Colon (tissue), 2 donors: ENCODE data around the gene SEPTIN12.

Experiments used
- FAIRE-seq: peaks from 2 replicates; lab custom pipeline; 2012; peaks lifted over from hg19 to GRCh38; lab: Jason Lieb, UNC
- donor health status: control.
- donor health status: control.

The SEPTIN12 gene

DNA sequence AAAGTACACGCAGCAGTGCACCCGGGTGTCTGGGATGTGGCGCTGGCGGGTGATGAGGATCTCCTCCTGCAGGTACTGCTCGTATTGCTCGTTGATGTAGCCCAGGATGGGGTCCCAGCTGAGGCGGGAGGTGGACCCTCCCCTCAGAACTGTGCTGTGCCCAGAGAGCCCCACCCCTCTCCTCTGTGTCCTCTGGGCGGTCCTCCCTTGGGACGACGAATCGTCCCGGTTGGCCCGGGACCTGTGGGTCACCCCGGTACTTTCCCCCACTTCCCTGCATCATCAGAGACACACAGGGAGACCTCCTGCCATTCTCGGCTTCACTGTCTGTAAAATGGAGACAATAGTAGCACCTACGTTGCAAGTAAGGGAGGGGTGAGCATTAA is 4.2 kb downstream of the SEPTIN12 start:
- FAIRE-seq, result no peak

DNA sequence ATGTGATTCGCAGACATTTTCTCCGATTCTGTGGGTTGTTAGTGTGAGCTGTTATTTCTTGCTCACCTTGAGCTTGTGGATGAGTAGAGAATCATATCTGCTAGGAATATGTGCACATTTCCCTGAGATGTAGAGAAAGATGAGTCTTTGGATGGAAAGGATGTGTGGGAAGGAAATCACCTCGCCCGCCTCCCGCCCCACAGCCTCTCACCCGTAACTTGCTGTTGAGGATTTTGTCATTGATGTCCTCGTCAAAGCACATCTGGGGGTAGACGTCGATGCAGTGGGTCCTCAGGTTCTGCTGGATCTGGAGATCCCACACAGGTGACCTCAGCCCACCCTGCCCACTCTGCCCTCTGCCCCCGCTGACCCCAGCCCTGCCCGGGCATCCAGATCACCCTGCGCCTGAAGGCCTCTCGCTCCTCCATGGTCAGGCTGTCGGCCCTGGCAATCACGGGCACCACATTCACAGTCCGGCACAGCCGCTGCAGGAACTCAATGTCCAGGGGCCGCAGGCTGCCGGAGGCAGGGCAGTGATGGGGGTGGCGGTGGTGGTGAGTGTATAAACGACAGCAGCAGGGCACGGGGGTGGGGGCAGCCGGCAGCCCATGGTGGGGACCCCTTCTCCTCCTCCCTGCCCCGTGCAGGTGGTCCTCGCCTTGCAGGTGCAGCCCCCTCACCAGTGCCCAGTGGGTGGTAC is 4.7 kb downstream of the SEPTIN12 start:
- FAIRE-seq, result no peak

DNA sequence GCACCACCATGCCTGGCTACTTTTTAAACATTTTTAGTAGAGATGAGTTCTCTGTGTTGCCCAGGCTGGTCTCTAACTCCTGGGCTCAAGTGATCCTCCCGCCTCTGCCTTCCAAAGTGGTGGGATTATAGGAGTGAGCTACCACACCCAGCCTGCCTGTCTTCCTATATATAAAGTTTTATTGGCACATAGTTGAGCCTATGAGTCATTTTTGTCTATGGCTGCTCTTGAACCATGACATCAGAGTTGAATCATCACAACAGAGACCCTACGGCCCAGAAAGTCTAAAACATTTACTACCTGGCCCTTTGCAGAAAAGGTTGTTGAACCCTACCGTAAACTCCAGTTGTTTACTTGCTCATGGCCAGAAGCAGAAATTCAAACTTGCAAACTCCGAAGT is 7.9 kb downstream of the SEPTIN12 start:
- FAIRE-seq, result no peak

DNA sequence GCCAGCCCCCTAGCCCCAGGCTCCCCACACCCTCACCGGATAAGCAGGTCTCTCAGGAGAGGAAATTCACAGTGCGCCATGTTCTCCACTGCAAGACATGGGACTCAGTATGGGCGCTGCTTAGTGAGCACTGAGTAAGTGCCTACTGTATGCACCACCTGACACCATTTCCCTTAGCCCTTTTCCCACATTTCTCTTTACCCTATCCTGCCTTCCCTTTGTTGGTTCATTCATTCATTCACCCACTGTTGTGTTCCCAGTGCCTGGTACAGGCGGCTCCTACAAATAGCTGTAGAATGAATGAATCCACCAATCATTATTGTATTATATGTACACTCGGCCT is 10.1 kb downstream of the SEPTIN12 start:
- FAIRE-seq, result no peak

DNA sequence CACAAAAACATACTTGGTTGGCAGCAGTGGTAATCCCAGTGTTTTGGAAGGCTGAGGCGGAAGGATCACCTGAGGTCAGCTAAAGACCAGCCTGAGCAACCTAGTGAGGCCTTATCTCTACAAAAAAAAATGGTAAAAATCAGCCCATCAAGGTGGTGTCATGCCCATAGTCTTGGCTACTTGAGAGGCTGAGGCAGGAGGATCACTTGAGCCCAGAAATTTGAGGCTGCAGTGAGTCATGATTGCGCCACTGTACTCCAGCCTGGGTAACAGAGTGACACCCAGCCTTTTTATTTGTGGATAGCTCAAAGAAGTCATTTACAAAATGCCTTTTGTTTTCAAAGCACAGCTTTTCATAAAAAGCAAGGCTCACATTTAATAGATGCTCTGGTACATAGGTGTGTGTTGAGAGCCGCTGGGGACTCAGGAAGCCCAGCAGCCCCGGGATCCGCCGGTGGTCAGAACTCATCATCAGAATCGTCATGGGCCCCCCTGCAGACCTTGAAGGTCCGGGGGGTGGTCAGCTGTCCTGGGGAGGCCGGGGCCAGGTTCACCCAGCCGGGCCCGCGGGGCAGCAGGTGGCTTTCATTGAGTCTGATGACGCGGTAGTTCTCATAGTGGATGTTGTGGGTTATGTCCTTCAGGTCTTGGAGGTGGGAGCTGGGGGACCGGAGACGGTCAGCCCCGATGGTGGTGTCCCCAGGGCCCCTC is 10.7 kb downstream of the SEPTIN12 start:
- FAIRE-seq, result no peak

DNA sequence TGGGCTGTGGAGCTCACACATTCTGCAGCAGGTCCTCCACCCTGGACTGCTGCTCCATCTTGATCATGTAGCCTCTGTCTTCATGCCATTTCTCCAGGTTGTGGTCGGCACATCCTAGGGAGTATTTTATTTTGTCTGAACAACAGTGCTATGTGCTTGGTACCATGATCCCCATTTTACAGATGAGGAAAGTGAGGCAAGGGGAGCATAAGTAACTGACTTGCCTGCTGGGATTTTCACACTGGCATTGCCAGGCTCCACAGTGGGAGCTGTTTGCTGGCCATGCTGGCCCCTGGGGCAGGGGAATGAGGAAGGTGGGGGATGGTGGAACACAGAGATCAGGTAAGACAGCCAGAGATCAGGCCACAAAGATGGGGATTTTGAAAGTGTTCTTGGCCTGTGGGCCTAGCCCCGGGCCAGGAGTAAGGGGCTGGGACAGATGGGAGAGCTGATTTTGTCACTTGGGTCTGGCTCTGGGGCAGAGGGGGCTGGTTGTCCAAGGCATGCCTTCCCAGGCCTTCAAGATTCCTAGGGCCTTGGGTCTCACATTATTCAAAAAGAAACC is 11.9 kb downstream of the SEPTIN12 start:
- FAIRE-seq, result no peak

DNA sequence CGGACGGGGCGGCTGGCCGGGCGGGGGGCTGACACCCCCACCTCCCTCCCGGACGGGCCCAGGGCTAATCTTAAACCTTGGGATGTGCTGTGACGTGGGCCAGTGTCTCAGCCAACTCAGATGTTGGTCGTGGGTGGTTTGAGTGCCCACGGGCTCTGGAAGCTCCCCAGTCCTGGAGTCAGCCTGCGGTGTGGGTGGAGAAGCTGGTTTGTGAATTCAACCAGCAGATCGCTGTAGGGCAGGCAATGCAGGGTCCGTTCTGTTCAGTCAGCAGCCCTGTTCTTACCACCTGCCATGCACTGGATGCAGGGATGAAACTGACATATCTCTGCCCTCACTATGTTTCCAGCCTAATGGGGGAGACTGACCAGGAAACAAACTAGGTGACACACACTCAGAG is 13.1 kb downstream of the SEPTIN12 start:
- no peak for FAIRE-seq

DNA sequence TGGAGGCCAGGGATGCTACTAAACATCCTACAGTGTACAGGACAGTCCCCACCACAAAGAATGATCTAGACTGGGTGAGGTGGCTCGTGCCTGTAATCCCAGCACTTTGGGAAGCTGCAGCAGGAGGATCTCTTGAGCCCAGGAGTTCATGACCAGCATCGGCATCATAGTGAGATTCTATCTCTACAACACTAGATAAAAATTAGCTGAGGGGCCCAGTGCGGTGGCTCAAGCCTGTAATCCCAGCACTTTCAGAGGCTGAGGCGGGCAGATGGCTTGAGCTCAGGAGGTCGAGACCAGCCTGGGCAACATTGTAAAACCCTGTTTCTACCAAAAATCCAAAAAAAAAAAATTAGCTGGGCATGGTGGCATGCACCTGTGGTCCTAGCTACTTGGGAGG is 15.8 kb downstream of the SEPTIN12 start:
- no peak for FAIRE-seq

DNA sequence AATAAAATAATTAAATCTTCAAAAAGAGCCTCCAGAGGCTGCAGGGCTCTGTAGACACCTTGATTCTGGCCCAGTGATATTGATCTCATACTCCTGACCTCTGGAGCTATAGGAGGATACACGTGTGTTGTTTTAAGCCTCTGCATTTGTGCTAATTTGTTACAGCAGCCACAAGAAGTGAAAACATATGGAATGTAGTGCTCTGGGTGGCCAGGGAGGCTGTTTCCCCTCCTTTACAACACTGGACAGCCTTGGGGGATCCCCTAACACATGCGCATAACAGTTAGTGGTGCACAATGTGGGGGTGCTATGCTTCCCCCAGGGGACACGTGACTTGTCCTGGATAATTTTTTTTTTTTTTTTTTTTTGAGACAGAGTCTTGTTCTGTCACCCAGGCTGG is 16.5 kb downstream of the SEPTIN12 start:
- no peak for FAIRE-seq

DNA sequence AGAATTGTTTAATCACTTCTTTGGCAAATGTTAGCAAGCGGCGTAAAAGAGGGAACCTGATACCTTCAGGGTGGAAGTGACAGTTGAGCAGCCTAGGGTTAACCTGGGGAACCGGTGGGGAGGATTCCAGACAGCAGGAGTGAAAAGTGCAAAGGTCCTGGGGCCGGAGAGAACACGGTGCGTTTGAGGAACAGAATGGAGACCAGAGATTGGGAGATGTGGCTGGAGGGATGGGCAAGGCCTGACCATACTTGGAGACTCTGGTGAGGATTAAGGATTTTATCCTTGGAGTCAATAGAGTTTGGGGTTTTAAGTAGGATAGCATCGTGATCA is 18.9 kb downstream of the SEPTIN12 start:
- no peak for FAIRE-seq

DNA sequence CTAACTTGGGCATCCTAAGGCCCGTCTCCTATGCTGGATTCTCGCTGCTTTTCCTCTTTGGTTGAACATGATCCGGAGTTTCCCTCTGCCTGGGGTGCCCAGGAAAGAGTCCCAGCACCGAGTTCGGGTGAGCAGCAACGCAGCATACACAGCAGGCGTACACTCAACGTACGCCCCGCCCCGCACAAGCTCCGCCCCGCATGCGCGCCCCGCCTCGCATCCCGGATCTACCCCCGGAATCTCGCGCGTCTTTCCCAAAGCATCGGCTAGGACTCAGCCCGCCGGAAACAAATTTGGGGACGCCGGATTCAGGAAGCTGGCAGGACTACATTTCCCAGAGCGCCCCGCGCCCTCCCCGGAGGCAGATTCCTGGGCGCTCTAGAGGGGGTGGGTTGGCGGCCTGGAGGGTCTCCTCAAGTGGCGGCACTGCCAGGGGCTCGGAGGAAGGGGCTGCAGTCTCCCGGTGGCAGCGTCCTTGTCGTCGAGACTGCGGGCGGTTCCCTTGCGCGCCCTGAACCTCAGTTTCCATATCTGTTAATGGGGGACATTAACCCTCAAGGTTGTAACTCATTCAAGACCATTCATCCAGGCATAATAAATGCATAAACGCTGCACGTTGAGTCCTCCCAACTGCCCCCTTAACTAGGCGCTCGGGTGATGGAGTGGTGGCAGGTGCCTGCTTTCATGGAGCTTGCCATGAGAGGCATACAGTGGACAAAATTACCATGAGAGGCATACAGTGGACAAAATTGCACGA is 19.4 kb downstream of the SEPTIN12 start:
- no peak for FAIRE-seq

DNA sequence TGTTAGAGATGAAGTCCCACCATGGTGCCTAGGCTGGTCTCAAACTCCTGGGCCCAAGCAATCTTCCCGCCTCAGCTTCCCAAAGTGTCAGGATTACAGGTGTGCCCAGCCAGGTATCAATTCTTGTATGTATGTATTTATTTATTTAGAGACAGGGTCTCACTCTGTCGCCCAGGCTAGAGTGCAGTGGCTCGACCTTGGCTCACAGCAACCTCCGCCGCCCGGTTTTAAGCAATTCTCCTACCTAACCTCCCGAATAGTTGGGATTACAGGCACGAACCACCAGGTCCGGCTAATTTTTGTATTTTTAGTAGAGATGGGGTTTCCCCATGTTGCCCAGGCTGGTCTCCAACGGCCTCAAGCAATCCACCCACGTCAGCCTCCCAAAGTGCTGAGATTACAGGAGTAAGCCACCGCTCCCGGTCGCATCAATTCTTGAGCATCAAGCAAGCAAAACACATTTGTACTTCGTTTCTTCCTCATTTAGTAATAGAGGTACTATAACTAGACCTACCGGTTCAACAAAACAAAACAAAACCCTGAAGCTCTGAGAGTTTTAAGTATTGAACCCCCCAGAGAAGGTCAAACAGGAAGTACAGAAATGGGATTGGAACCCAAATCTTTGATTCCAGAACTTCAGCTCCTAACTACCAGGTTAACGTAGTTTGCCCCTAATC is 20.1 kb downstream of the SEPTIN12 start:
- no peak for FAIRE-seq

DNA sequence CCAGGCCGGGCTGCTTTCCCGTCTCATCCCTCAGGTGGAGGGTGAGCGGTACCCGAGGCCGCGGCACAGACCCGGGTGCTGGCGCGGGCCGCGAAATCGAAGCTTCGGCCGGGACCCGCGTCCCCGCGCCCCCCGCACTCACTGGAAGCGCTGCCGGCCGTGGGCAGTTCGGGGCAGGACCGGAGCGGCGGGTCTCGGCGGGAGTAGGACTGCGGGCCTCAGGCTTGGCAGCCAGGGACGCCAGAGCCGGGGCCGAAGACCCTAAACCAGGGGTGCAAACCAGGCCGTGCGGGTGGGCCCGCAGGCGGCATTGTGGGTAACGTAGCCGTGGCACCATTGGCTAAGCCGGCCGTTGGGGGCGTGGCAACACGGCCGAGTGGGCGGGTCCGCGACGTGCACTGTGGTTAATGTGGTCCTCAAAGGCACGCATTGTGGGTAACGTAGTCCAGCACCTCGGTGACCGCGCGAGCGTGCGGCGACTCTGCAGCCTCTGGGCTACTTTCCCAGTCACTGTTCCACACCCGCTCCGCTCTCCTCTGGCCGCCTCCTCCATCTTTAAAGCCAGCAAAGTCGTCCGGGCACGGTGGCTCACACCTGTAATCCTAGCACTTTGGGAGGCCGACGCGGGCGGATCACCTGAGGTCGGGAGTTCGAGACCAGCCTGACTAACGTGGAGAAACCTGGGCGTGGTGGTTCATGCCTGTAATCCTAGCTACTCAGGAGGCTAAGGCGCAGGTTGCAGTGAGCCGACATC is 21.1 kb downstream of the SEPTIN12 start, which contains the start of gene ZNF500:
TSS of gene ZNF500 (minus strand) at position 288 of the 754 bp plus-strand sequence. CDS start 1,184 bp downstream, outside the sequence.
- FAIRE-seq, result no peak

DNA sequence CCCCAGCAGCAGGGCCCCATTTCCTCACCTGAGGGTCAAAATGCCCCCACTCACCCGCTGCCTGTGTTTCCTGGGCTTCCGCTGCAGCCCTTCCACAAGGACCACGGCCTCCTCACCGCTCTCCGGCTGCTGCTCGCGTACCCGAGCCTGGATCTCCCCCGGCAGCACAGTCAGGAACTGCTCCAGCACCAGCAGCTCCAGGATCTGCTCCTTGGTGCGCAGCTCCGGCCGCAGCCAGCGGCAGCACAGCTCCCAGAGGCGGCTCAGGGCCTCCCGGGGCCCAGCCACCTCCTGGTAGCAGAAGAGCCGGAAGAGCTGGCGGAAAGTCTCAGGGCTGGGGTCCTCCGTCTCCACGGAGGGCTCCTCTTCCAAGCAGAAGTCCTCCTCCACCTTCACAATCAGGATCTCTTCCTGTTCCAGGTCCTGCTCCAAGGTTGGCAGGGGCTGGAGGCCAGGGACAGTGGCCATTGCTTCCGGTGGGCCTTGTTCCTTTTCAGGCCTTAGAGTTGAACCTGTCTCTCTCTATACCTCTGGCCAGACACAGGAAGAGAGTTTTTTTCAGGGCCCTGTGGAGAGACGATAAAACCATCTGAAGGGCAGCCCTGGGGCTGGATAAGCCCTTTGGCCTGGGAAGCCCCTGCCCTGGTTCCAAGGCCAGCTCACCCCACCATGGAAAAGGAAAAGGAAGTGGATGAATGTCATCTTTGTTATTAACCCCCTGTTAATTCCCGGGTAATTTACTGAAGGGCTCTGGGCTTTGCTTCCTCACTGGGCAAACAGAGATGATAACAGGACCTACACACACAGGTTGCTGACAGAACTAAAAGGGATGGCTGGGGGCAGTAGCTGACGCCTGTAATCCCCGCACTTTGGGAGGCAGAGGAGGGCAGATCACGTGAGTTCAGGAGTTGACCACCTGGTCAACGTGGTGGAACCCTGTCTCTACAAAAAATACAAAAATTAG is 22.4 kb downstream of the SEPTIN12 start:
- no peak for FAIRE-seq

DNA sequence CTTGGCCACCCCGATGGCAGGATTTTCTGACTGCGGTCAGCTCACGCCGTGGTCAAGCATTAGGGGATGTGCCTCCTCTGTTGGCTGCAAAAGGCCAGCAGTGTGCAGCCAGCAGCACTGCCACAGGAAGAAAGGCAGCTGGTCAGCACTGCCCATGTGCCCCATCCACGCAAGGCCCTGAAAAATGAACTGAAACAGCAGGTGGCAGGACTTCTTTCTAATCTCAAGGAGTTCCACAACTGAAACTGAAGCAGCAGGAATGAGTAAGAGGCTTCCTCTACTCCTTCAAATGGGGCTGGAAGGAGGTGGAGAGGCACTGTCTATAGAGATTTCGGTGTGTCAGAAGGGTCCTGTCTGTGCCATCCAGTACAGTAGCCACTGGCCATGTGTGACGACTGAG is 24.4 kb downstream of the SEPTIN12 start:
- FAIRE-seq, result no peak

DNA sequence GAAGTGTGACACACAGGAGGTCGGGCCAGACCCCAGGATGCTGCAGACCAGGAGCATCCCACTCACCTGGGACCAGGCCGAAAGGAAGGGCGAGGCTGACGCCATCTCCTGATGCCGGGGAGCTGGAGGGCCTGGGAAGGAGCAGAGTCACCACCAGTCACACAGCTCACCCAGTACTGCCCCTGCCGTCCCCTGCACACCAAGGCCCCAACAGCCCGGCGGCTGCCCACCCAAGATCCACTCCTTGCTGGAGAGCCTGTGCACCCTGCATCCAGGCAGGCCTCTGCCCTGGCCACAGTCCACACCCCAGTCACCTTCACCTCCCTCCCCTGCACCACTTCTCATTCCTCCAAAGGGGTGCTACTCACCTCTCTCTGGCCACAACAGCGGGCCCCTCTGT is 25.9 kb downstream of the SEPTIN12 start:
- FAIRE-seq, result no peak

DNA sequence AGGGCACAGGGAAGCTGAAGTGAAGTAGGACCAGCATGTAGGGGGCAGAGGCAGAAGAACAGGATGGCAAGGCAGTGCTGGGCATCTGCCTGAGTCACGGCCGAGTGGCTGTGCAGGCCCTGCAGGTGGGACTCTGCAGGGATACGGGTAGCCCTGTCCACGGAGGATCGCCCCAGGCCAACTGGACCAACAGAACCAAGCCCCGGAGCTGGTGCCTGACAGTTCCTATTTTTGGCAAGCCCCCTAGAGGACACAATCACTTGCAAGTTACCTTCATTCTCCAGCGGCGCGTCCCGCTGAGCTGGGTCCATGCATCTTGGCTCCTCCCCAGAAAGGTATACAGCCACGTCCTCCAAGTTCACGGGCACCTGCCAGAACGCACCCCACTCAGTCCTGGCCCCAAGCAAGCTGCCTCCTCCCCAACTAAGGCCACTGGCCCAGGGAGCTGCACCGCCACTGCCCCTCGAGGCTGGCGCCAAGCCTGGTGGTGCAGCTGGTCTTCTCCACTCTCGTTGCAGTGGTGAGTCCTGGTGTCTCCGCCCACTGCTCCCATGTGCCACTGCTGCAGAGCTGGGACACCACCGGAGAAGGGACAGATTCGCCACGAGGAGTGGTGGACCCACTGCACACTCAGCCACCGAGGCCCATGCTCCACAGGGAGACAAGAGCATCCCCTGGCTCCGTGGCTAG is 27.8 kb downstream of the SEPTIN12 start:
- FAIRE-seq, result no peak

DNA sequence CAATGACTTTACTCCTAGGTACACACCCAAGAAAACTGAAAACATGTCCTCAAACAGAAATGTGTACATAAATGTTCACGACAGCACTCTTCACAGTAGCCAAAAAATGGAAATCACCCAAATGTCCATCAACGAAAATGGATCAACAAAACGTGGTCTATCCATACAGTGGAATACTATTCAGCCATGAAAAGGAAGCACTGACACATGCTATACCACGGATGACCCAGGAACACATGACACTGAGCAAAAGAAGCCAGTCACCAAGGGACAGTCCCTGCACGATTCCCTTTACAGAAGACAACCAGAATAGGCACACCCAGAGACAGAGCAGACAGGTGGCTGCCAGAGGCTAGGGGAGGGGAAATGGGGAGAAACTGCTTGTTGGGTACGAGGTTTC is 32.5 kb downstream of the SEPTIN12 start:
- no peak for FAIRE-seq

DNA sequence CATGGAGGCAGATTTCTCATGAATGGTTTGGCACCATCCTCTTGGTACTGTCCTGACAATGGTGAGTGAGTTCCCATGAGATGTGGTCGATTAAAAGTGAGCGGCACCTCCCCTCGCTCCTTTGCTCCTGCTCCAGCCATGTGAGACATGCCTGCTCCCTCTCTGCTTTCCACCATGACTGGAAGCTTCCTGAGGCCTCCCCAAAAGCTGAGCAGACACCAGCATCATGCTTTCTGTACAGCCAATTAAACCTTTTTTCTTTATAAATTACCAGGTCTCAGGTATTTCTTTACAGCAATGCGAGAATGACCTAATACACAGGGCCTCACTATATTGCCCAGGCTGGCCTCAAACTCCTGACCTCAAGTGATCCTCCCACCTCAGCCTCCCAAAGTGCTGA is 33.3 kb downstream of the SEPTIN12 start:
- no peak for FAIRE-seq

DNA sequence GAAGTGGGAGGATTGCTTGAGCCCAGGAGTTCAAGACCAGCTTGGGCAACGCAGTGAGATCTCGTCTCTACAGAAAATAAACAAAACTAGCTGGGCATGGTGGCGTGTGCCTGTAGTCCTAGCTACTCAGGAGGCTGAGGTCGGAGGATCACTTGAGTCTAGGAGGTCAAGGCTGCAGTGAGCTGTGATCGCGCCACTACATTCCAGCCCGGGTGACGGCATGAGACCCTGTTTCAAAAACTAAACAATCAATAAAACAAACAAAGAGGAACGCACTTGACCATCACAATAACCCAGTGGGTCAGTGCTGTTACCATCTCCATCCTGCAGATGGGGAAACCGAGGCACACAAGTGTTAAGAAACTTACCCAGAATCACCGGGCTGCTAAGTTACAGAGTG is 34.9 kb downstream of the SEPTIN12 start:
- no peak for FAIRE-seq
